ENCODE results near the gene TFAP2A. TPM values are rescaled to one million over a fixed set of nuclear protein-coding genes. Genes with fewer than 3 reads are reported as not detected.

Gene TFAP2A
- total RNA-seq, 3 donors from 2014 or later: 0.11 TPM; not detected in 2

GRCh38 chr6:10391799-10392198 lies 23.1 kb downstream of the TFAP2A start:
- ATAC-seq: no peak
- Mint-ChIP-seq H3K4me1 (ENCODE audit: low read depth) (no peaks in the 10 kb centered on the region), H3K27me3 (ENCODE audit: low read depth) (peaks cover 95% of the 10 kb centered on the region), H3K9me3 (peaks cover 18% of the 10 kb centered on the region), H3K4me3 (no peak overlapping the region), H3K36me3 (ENCODE audit: insufficient read depth) (no peaks in the 10 kb centered on the region)
- DNase-seq: no peak

GRCh38 chr6:10391299-10391630 lies 23.6 kb downstream of the TFAP2A start:
- H3K4me1 Mint-ChIP-seq (ENCODE audit: low read depth): no peaks in the 10 kb centered on the region
- no peaks in the 10 kb centered on the region for H3K36me3 Mint-ChIP-seq (ENCODE audit: insufficient read depth)
- peaks cover 97% of the 10 kb centered on the region for H3K27me3 Mint-ChIP-seq (ENCODE audit: low read depth)
- H3K4me3 Mint-ChIP-seq: no peak overlapping the region
- ATAC-seq (no peak), DNase-seq (no peak)
- H3K9me3 Mint-ChIP-seq: peaks cover 23% of the 10 kb centered on the region

- DNase-seq: no peak
- H3K36me3 Mint-ChIP-seq (ENCODE audit: insufficient read depth): no peaks in the 10 kb centered on the region
- H3K4me3 Mint-ChIP-seq: no peak overlapping the region
- no peak for ATAC-seq
- peaks cover 97% of the 10 kb centered on the region for H3K27me3 Mint-ChIP-seq (ENCODE audit: low read depth)
- no peaks in the 10 kb centered on the region for H3K4me1 Mint-ChIP-seq (ENCODE audit: low read depth)
- peaks cover 23% of the 10 kb centered on the region for H3K9me3 Mint-ChIP-seq
These were observed 24.2 kb downstream of the TFAP2A start for GRCh38 chr6:10390495-10391298.

- H3K4me3 Mint-ChIP-seq: no peak overlapping the region
- no peak for ATAC-seq
- H3K4me1 Mint-ChIP-seq (ENCODE audit: low read depth): no peaks in the 10 kb centered on the region
- H3K27me3 Mint-ChIP-seq (ENCODE audit: low read depth): peaks cover 97% of the 10 kb centered on the region
- no peaks in the 10 kb centered on the region for H3K36me3 Mint-ChIP-seq (ENCODE audit: insufficient read depth)
- peaks cover 23% of the 10 kb centered on the region for H3K9me3 Mint-ChIP-seq
- no peak for DNase-seq
These were observed 25.0 kb downstream of the TFAP2A start for GRCh38 chr6:10389739-10390494.

GRCh38 chr6:10386756-10387654 lies 27.9 kb downstream of the TFAP2A start:
- Mint-ChIP-seq H3K9me3 (peaks cover 26% of the 10 kb centered on the region), H3K27me3 (ENCODE audit: low read depth) (peaks cover 95% of the 10 kb centered on the region), H3K36me3 (ENCODE audit: insufficient read depth) (peaks cover 2% of the 10 kb centered on the region), H3K4me1 (ENCODE audit: low read depth) (peaks cover 6% of the 10 kb centered on the region), H3K4me3 (no peak overlapping the region)
- no peak for DNase-seq
- ATAC-seq: no peak

- Mint-ChIP-seq H3K4me1 (ENCODE audit: low read depth) (peaks cover 6% of the 10 kb centered on the region), H3K9me3 (peaks cover 26% of the 10 kb centered on the region)
These were observed 28.7 kb downstream of the TFAP2A start for GRCh38 chr6:10386220-10386619.

GRCh38 chr6:10385524-10386132 lies 29.2 kb downstream of the TFAP2A start:
- Mint-ChIP-seq H3K4me3 (no peak overlapping the region), H3K27me3 (ENCODE audit: low read depth) (peaks cover 92% of the 10 kb centered on the region), H3K4me1 (ENCODE audit: low read depth) (peaks cover 6% of the 10 kb centered on the region), H3K9me3 (peaks cover 26% of the 10 kb centered on the region), H3K36me3 (ENCODE audit: insufficient read depth) (peaks cover 2% of the 10 kb centered on the region)
- no peak for ATAC-seq
- DNase-seq: no peak

More at GRCh38 chr6:10386220-10386619, 28.7 kb downstream of the TFAP2A start:
- Mint-ChIP-seq H3K27me3 (ENCODE audit: low read depth) (peaks cover 93% of the 10 kb centered on the region), H3K4me3 (no peak overlapping the region), H3K36me3 (ENCODE audit: insufficient read depth) (peaks cover 2% of the 10 kb centered on the region)
- ATAC-seq: no peak
- no peak for DNase-seq

GRCh38 chr6:10384610-10385523 lies 30.0 kb downstream of the TFAP2A start:
- H3K4me1 Mint-ChIP-seq (ENCODE audit: low read depth): peaks cover 6% of the 10 kb centered on the region
- ATAC-seq (no peak), DNase-seq (no peak)
- peaks cover 20% of the 10 kb centered on the region for H3K9me3 Mint-ChIP-seq
- H3K4me3 Mint-ChIP-seq: no peak overlapping the region
- H3K27me3 Mint-ChIP-seq (ENCODE audit: low read depth): peaks cover 91% of the 10 kb centered on the region
- peaks cover 2% of the 10 kb centered on the region for H3K36me3 Mint-ChIP-seq (ENCODE audit: insufficient read depth)

- Mint-ChIP-seq H3K36me3 (ENCODE audit: insufficient read depth) (peaks cover 2% of the 10 kb centered on the region), H3K27me3 (ENCODE audit: low read depth) (peaks cover 88% of the 10 kb centered on the region), H3K9me3 (peaks cover 16% of the 10 kb centered on the region), H3K4me3 (no peak overlapping the region), H3K4me1 (ENCODE audit: low read depth) (peaks cover 6% of the 10 kb centered on the region)
- ATAC-seq (no peak), DNase-seq (no peak)
These were observed 30.7 kb downstream of the TFAP2A start for GRCh38 chr6:10384091-10384609.

- no peak for DNase-seq
- no peak overlapping the region for H3K4me3 Mint-ChIP-seq
- peaks cover 84% of the 10 kb centered on the region for H3K27me3 Mint-ChIP-seq (ENCODE audit: low read depth)
- ATAC-seq: no peak
- H3K36me3 Mint-ChIP-seq (ENCODE audit: insufficient read depth): peaks cover 2% of the 10 kb centered on the region
- H3K9me3 Mint-ChIP-seq: peaks cover 14% of the 10 kb centered on the region
- H3K4me1 Mint-ChIP-seq (ENCODE audit: low read depth): peaks cover 6% of the 10 kb centered on the region
These were observed 31.4 kb downstream of the TFAP2A start for GRCh38 chr6:10383331-10384090.

- Mint-ChIP-seq H3K4me3 (no peak overlapping the region), H3K9me3 (peaks cover 14% of the 10 kb centered on the region), H3K4me1 (ENCODE audit: low read depth) (peaks cover 6% of the 10 kb centered on the region), H3K36me3 (ENCODE audit: insufficient read depth) (peaks cover 2% of the 10 kb centered on the region), H3K27me3 (ENCODE audit: low read depth) (peaks cover 84% of the 10 kb centered on the region)
- ATAC-seq: no peak
- no peak for DNase-seq
These were observed 32.0 kb downstream of the TFAP2A start for GRCh38 chr6:10382728-10383330.

- Mint-ChIP-seq H3K9me3 (peaks cover 14% of the 10 kb centered on the region), H3K4me1 (ENCODE audit: low read depth) (peaks cover 6% of the 10 kb centered on the region), H3K27me3 (ENCODE audit: low read depth) (peaks cover 83% of the 10 kb centered on the region), H3K4me3 (no peak overlapping the region), H3K36me3 (ENCODE audit: insufficient read depth) (peaks cover 2% of the 10 kb centered on the region)
- ATAC-seq (no peak), DNase-seq (no peak)
These were observed 32.6 kb downstream of the TFAP2A start for GRCh38 chr6:10382322-10382721.
